GOT3 (cell line): Measurements from ENCODE around the gene BANP.

Experiments
- DNase-seq: peaks from one replicate; lab custom pipeline; 2025; ENCODE audit warnings: mixed read lengths; lab: John Stamatoyannopoulos, UW

Gene BANP

DNA sequence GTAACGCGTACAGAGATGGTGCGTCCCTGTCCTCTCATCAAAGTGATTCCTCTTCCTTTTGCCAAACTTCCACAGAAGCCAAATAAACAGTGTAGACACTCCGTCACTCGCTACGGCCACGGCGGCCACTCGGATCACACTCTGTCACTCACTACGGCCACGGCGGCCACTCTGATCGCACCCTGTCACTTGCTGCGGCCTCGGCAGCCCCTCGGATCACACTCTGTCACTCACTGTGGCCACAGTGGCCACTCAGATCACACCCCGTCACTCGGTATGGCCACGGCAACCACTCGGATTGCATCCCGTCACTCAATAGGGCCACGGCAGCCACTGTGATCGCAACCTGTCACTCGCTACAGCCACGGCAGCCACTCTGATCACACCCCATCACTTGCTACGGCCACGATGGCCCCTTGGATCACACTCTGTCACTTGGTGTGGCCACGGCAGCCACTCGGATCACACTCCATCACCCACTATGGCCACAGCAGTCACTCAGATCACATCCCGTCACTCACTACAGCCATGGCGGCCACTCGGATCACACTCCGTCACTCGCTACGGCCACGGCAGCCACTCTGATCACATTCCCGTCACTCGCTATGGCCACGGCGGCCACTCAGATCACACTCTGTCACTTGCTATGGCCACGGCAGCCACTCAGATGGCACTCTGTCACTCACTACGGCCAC is 170.8 kb downstream of the BANP start:
- DNase-seq, result no peak
